H9 (cell line): ENCODE measurements around the gene KDSR. TPM values are rescaled to one million over a fixed set of nuclear protein-coding genes. Genes with fewer than 3 reads are reported as not detected.

ENCODE experiments used
- DNase-seq: peaks from one replicate; pipeline ENCODE4 v3.0.0-alpha.2; 2017
- H2AFZ ChIP-seq: one replicate; pipeline ENCODE4 v1.6.1; 2013; ENCODE audit warnings: mild to moderate bottlenecking, low read length, control low read depth, moderate library complexity
- H2AK5ac ChIP-seq: 2 replicates; pipeline ENCODE4 v1.6.1; 2013; ENCODE audit warnings: low read length, control low read depth, mixed read lengths; ENCODE audit not compliant: insufficient read length
- H2BK120ac ChIP-seq: one replicate; pipeline ENCODE4 v1.6.1; 2013; ENCODE audit warnings: low read depth, mild to moderate bottlenecking, low read length, control low read depth, inconsistent platforms; ENCODE audit not compliant: poor library complexity, severe bottlenecking
- H2BK12ac ChIP-seq: 2 replicates; pipeline ENCODE4 v1.6.1; 2013; ENCODE audit warnings: low read length, control low read depth, mixed read lengths, low read depth; ENCODE audit not compliant: insufficient read length
- H2BK15ac ChIP-seq: 2 replicates; pipeline ENCODE4 v1.6.1; 2013; ENCODE audit warnings: low read depth, low read length, control low read depth
- H2BK20ac ChIP-seq: one replicate; pipeline ENCODE4 v1.6.1; 2013; ENCODE audit warnings: low read depth, mild to moderate bottlenecking, low read length, control low read depth, inconsistent platforms; ENCODE audit not compliant: poor library complexity, severe bottlenecking
- H2BK5ac ChIP-seq: 2 replicates; pipeline ENCODE4 v1.6.1; 2013; ENCODE audit warnings: low read length, control low read depth, mixed read lengths; ENCODE audit not compliant: insufficient read length
- H3K14ac ChIP-seq: 2 replicates; pipeline ENCODE4 v1.6.1; 2013; ENCODE audit warnings: low read length, control low read depth; ENCODE audit not compliant: insufficient read depth
- H3K18ac ChIP-seq: 2 replicates; pipeline ENCODE4 v1.6.1; 2013; ENCODE audit warnings: low read depth, mild to moderate bottlenecking, mixed read lengths, low read length, control low read depth; ENCODE audit not compliant: insufficient read length
- H3K23ac ChIP-seq: 2 replicates; pipeline ENCODE4 v1.6.1; 2013; ENCODE audit warnings: low read length, control low read depth, mixed read lengths, low read depth; ENCODE audit not compliant: insufficient read length
- H3K23me2 ChIP-seq: 2 replicates; pipeline ENCODE4 v1.6.1; 2013; ENCODE audit warnings: low read depth, mild to moderate bottlenecking, mixed read lengths, low read length, control low read depth; ENCODE audit not compliant: insufficient read length, poor library complexity, severe bottlenecking
- H3K27ac ChIP-seq: 2 replicates; pipeline ENCODE4 v1.5.1; 2013; ENCODE audit warnings: low read length, control low read depth, mixed read lengths, low read depth; ENCODE audit not compliant: insufficient read length
- H3K27me3 ChIP-seq: 2 replicates; pipeline ENCODE4 v1.6.1; 2013; ENCODE audit warnings: low read length, control low read depth, inconsistent platforms; ENCODE audit not compliant: insufficient read depth
- H3K4ac ChIP-seq: 2 replicates; pipeline ENCODE4 v1.6.1; 2013; ENCODE audit warnings: low read depth, mild to moderate bottlenecking, control low read depth, inconsistent platforms, low read length, moderate library complexity
- H3K4me1 ChIP-seq: 2 replicates; pipeline ENCODE4 v1.6.1; 2013; ENCODE audit warnings: low read length, control low read depth, inconsistent platforms; ENCODE audit not compliant: insufficient read depth
- H3K4me2 ChIP-seq: 2 replicates; pipeline ENCODE4 v1.6.1; 2013; ENCODE audit warnings: low read length, control low read depth, mixed read lengths; ENCODE audit not compliant: insufficient read length, insufficient read depth
- H3K56ac ChIP-seq: 2 replicates; pipeline ENCODE4 v1.6.1; 2013; ENCODE audit warnings: low read depth, mild to moderate bottlenecking, mixed read lengths, low read length, control low read depth; ENCODE audit not compliant: insufficient read length
- H3K79me1 ChIP-seq: 2 replicates; pipeline ENCODE4 v1.6.1; 2013; ENCODE audit warnings: low read depth, mild to moderate bottlenecking, moderate library complexity, low read length, control low read depth, inconsistent platforms; ENCODE audit not compliant: insufficient read depth, poor library complexity, severe bottlenecking
- H3K79me2 ChIP-seq: 2 replicates; pipeline ENCODE4 v1.6.1; 2013; ENCODE audit warnings: low read length, control low read depth, inconsistent platforms; ENCODE audit not compliant: insufficient read depth
- H3K9ac ChIP-seq: 2 replicates; pipeline ENCODE4 v1.6.1; 2013; ENCODE audit warnings: low read length, control low read depth, mixed read lengths; ENCODE audit not compliant: insufficient read length; ENCODE audit errors: extremely low read depth
- H3K9me3 ChIP-seq: one replicate; pipeline ENCODE4 v1.6.1; 2013; ENCODE audit warnings: low read depth, low read length, inconsistent platforms; ENCODE audit not compliant: control insufficient read depth
- H3T11ph ChIP-seq: one replicate; pipeline ENCODE4 v1.6.1; 2013; ENCODE audit warnings: mild to moderate bottlenecking, low read length, control low read depth, inconsistent platforms
- H4K20me1 ChIP-seq: one replicate; pipeline ENCODE4 v1.6.1; 2013; ENCODE audit not compliant: control insufficient read depth, insufficient read length, insufficient read depth
- H4K5ac ChIP-seq: 2 replicates; pipeline ENCODE4 v1.6.1; 2013; ENCODE audit warnings: low read depth, mild to moderate bottlenecking, mixed read lengths, low read length, control low read depth; ENCODE audit not compliant: insufficient read length
- H4K8ac ChIP-seq: replicated peaks from 2 replicates; pipeline ENCODE4 v1.6.1; 2013; ENCODE audit warnings: low read length, control low read depth, mixed read lengths, low read depth; ENCODE audit not compliant: insufficient read length
- H4K91ac ChIP-seq: 2 replicates; pipeline ENCODE4 v1.6.1; 2013; ENCODE audit warnings: low read depth, mild to moderate bottlenecking, moderate library complexity, mixed read lengths, low read length, control low read depth; ENCODE audit not compliant: insufficient read length
- H3K27ac Mint-ChIP-seq, 3 experiments: 2 replicates in 2 of 3; 3 replicates in 1 of 3; pipeline ENCODE4 v1.8.0; 2020 to 2021; ENCODE audit warnings: mixed read lengths in 3 of 3, mild to moderate bottlenecking in 1 of 3, moderate library complexity in 1 of 3
- H3K27me3 Mint-ChIP-seq: 2 replicates; pipeline ENCODE4 v1.8.0; 2021; ENCODE audit warnings: low read depth, mild to moderate bottlenecking, moderate library complexity, mixed read lengths
- H3K36me3 Mint-ChIP-seq, 3 experiments: 2 replicates in 2 of 3; 3 replicates in 1 of 3; pipeline ENCODE4 v1.8.0; 2020 to 2021; ENCODE audit warnings: low read depth in 3 of 3, mixed read lengths in 3 of 3; ENCODE audit not compliant: insufficient read depth in 1 of 3
- H3K4me1 Mint-ChIP-seq, 2 experiments: 2 replicates each; pipeline ENCODE4 v1.8.0; 2020; ENCODE audit warnings: mixed read lengths in 2 of 2
- H3K4me3 Mint-ChIP-seq, 2 experiments: 2 replicates in 1 of 2; 3 replicates in 1 of 2; pipeline ENCODE4 v1.8.0; 2020 to 2021; ENCODE audit warnings: mild to moderate bottlenecking in 2 of 2, mixed read lengths in 2 of 2, moderate library complexity in 1 of 2
- H3K9me3 Mint-ChIP-seq, 2 experiments: 2 replicates in 1 of 2; 3 replicates in 1 of 2; pipeline ENCODE4 v1.8.0; 2020; ENCODE audit warnings: mild to moderate bottlenecking in 2 of 2, mixed read lengths in 2 of 2, moderate library complexity in 1 of 2
- WGBS: extraction: QIAGEN DNeasy Blood & Tissue Kit; methylation state at CpG from one replicate; pipeline ENCODE4 v1.1.7; 2013; ENCODE audit warnings: missing lambda C conversion rate, low lambda C conversion rate, mixed read lengths; ENCODE audit not compliant: insufficient read length; ENCODE audit errors: extremely low coverage; 5-methylcytosine and 5-hydroxymethylcytosine counted together
- total RNA-seq: library from RNA; stranded (reverse); gene quantifications from 2 replicates; pipeline ENCODE4 v1.2.1, GENCODE V29; 2021
- TF ChIP-seq, protein P1 (sequence below): fragments of 200-600 bp; sonication (generic); conservative IDR thresholded peaks from 3 replicates; pipeline ENCODE4 v1.8.0; 2021; ENCODE audit warnings: antibody characterized with exemption, mild to moderate bottlenecking

Gene KDSR
- total RNA-seq, 1 experiment from 2014 or later: 58.5 TPM

DNA sequence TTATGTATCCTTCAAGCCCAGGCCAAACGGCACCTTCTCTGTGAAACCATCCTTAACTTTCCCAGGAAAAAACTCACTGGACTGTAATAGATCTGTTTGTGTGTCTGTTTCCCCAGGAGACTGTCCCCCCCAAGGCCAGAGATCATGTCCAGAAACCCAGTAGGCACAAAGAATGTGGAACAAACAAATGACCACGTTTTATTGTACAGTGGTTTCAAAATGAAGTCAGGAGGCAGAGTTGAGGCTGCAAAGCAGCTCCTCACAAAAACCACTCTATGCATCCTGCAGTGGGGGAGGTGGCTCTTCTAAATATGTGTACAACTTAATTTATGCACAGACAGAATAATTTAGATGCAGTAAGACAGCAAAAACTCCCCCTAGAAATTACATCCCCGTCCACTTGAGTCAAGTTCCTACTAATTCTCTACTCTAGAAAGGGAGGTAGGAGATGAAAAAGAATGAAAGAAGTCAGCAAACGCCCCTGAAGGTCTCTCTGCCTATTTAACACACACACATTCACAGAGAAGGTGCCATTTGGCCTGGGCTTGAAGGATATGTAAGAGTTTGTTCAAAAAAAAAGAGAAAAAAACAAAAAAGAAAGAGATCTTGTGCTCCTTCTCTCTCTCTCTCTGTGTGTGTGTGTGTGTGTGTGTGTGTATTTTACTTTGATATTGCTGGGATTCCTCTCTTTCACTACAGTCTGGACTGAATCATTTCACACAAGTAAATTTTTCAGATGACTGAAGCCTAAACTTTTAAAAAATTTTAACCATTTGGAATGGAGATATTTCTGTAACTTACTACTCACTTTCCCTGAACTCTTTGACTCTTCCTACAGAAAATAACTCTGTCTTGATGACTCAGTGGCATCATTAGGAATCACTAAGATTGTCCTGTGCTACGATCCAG is 66.9 kb downstream of the KDSR start:
- Histone ChIP-seq H3K27me3 (no peaks in the 10 kb centered on the region), H2AK5ac (no peak overlapping the region), H3K23me2 (no peaks in the 10 kb centered on the region), H4K5ac (no peak overlapping the region), H2AFZ (no peak overlapping the region), H3K4me1 (peaks cover 2% of the 10 kb centered on the region; the same call in 1 of the 2 replicates), H3K4ac (no peak overlapping the region), H3K56ac (no peak overlapping the region), H2BK5ac (no peak overlapping the region), H3K14ac (no peak overlapping the region), H3K27ac (no peak overlapping the region), H3K18ac (no peak overlapping the region), H2BK12ac (no peak overlapping the region), H3K79me1 (no peaks in the 10 kb centered on the region), H2BK20ac (no peak overlapping the region), H3K4me2 (no peak overlapping the region), H4K8ac (no peak overlapping the region), H4K20me1 (no peaks in the 10 kb centered on the region), H3K23ac (no peak overlapping the region), H4K91ac (no peak overlapping the region), H3T11ph (no peak overlapping the region), H2BK120ac (no peak overlapping the region), H3K79me2 (no peaks in the 10 kb centered on the region), H2BK15ac (no peak overlapping the region), H3K9ac (no peak overlapping the region), H3K9me3 (no peaks in the 10 kb centered on the region)
- Mint-ChIP-seq H3K27ac (no peak overlapping the region), H3K4me3 (no peak overlapping the region), H3K36me3 (no peaks in the 10 kb centered on the region), H3K27me3 (no peaks in the 10 kb centered on the region), H3K9me3 (no peaks in the 10 kb centered on the region), H3K4me1 (peaks cover 15 to 16% of the 10 kb centered on the region in 2 experiments)
- WGBS: no CpG with 5 or more reads among the region's 5 CpGs
- DNase-seq: no peak
- TF ChIP-seq, protein P1, sequence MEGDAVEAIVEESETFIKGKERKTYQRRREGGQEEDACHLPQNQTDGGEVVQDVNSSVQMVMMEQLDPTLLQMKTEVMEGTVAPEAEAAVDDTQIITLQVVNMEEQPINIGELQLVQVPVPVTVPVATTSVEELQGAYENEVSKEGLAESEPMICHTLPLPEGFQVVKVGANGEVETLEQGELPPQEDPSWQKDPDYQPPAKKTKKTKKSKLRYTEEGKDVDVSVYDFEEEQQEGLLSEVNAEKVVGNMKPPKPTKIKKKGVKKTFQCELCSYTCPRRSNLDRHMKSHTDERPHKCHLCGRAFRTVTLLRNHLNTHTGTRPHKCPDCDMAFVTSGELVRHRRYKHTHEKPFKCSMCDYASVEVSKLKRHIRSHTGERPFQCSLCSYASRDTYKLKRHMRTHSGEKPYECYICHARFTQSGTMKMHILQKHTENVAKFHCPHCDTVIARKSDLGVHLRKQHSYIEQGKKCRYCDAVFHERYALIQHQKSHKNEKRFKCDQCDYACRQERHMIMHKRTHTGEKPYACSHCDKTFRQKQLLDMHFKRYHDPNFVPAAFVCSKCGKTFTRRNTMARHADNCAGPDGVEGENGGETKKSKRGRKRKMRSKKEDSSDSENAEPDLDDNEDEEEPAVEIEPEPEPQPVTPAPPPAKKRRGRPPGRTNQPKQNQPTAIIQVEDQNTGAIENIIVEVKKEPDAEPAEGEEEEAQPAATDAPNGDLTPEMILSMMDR: no peak
